ENCODE results near the gene MAP3K1.

DNA sequence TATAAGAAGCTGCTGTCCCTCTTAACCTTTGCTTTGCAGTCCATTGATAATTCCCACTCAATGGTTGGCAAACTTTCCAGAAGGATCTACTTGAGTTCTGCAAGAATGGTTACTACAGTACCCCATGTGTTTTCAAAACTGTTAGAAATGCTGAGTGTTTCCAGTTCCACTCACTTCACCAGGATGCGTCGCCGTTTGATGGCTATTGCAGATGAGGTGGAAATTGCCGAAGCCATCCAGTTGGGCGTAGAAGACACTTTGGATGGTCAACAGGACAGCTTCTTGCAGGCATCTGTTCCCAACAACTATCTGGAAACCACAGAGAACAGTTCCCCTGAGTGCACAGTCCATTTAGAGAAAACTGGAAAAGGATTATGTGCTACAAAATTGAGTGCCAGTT lies 66.2 kb downstream of the MAP3K1 start:
- TF ChIP-seq, protein P1, sequence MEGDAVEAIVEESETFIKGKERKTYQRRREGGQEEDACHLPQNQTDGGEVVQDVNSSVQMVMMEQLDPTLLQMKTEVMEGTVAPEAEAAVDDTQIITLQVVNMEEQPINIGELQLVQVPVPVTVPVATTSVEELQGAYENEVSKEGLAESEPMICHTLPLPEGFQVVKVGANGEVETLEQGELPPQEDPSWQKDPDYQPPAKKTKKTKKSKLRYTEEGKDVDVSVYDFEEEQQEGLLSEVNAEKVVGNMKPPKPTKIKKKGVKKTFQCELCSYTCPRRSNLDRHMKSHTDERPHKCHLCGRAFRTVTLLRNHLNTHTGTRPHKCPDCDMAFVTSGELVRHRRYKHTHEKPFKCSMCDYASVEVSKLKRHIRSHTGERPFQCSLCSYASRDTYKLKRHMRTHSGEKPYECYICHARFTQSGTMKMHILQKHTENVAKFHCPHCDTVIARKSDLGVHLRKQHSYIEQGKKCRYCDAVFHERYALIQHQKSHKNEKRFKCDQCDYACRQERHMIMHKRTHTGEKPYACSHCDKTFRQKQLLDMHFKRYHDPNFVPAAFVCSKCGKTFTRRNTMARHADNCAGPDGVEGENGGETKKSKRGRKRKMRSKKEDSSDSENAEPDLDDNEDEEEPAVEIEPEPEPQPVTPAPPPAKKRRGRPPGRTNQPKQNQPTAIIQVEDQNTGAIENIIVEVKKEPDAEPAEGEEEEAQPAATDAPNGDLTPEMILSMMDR (IDR thresholded peaks at IDR 0.05): no peak
- TF ChIP-seq POLR2A (IDR thresholded peaks at IDR 0.05): no peak
